Measurements from ENCODE around the gene ASTN2. TPM values are rescaled to one million over a fixed set of nuclear protein-coding genes. Genes with fewer than 3 reads are reported as not detected.

The ASTN2 gene
- total RNA-seq, 2 experiments from 2014 or later = 1.7 to 4.2 TPM

DNA sequence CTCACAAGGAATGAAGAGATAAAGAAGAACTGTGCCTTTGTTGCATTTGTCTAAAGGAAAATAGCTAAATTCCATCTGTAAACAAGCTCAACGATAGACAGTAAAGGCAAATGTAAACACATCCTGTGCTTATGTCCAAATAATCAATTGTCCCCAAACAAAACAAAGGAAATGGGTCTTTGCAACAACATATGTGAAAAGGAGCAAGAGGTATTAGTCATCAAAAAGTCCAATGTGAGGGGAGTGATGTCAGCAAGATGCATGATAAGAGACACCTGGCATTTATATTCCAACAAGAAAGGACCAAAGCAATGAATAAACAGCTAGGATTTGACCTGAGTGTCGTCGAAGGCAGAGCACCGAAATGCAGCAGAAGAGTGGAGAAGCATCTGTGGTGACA lies 209.1 kb downstream of the ASTN2 start:
- DNase-seq (ENCODE audit: low spot score) = no peak
- no peaks in the 10 kb centered on the region for H3K9me3 ChIP-seq (ENCODE audit: low read length)
- H2AFZ ChIP-seq (ENCODE audit: low read length) = no peak overlapping the region
- CTCF ChIA-PET (ENCODE audit: unreplicated experiment) = interaction anchor here (0.6 kb wide), 1 partner anchor 1553 kb away, joined by 3 read pairs; no protein-coding TSS in a partner anchor
- no peak overlapping the region for H3K4me2 ChIP-seq (ENCODE audit: low read length)
- no peak overlapping the region for H3K4me3 ChIP-seq (ENCODE audit: low read depth, low read length, poor library complexity, severe bottlenecking)
- no peaks in the 10 kb centered on the region for H4K20me1 ChIP-seq (ENCODE audit: insufficient read depth, low read length)
- no peak overlapping the region for H3K27ac ChIP-seq (ENCODE audit: low read depth, low read length, poor library complexity, severe bottlenecking)
- POLR2A ChIA-PET = no interaction called here
- no TSS peak for BruUV-seq (replicated peaks)
- intact Hi-C loops (cut with micrococcal nuclease; ENCODE audit: unreplicated experiment) = no loop called here
- no peaks in the 10 kb centered on the region for H3K9me2 ChIP-seq (ENCODE audit: insufficient read depth, low read length)
- H3K4me1 ChIP-seq (ENCODE audit: insufficient read depth, low read length, poor library complexity, severe bottlenecking) = no peaks in the 10 kb centered on the region
- no peaks in the 10 kb centered on the region for H3K79me2 ChIP-seq (ENCODE audit: insufficient read depth, low read depth, low read length)
- no peaks in the 10 kb centered on the region for H3K36me3 ChIP-seq (ENCODE audit: insufficient read depth, low read length)
- TF ChIP-seq, protein P1, sequence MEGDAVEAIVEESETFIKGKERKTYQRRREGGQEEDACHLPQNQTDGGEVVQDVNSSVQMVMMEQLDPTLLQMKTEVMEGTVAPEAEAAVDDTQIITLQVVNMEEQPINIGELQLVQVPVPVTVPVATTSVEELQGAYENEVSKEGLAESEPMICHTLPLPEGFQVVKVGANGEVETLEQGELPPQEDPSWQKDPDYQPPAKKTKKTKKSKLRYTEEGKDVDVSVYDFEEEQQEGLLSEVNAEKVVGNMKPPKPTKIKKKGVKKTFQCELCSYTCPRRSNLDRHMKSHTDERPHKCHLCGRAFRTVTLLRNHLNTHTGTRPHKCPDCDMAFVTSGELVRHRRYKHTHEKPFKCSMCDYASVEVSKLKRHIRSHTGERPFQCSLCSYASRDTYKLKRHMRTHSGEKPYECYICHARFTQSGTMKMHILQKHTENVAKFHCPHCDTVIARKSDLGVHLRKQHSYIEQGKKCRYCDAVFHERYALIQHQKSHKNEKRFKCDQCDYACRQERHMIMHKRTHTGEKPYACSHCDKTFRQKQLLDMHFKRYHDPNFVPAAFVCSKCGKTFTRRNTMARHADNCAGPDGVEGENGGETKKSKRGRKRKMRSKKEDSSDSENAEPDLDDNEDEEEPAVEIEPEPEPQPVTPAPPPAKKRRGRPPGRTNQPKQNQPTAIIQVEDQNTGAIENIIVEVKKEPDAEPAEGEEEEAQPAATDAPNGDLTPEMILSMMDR (conservative IDR thresholded peaks at IDR 0.05; ENCODE audit: low read length) = no peak
- no peak for TF ChIP-seq EZH2phosphoT487 (IDR thresholded peaks at IDR 0.05; ENCODE audit: borderline replicate concordance, low read depth, low read length)

DNA sequence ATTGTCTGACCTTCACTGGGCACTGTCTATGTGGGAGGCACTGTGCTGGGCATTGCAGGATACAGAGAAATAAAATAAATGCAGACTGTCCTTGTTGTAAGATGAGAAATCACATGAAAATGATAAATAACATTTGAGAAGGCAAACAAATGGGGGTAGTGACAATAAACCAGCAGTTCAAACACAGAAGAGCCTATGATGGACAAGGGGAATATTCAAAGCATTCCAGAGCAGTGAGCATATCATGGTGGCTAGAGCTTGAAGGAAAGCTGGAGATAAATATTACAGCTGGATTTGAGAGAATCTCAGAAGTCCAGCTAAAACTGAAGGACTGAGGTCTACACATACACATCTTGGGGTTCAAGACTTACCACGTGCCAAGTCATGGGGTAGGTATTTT lies 209.9 kb downstream of the ASTN2 start:
- DNase-seq (ENCODE audit: low spot score) = no peak
- no peaks in the 10 kb centered on the region for H3K9me3 ChIP-seq (ENCODE audit: low read length)
- no peaks in the 10 kb centered on the region for H3K9me2 ChIP-seq (ENCODE audit: insufficient read depth, low read length)
- no peak overlapping the region for H3K4me2 ChIP-seq (ENCODE audit: low read length)
- CTCF ChIA-PET (ENCODE audit: unreplicated experiment) = no interaction called here
- no peaks in the 10 kb centered on the region for H4K20me1 ChIP-seq (ENCODE audit: insufficient read depth, low read length)
- intact Hi-C loops (cut with micrococcal nuclease; ENCODE audit: unreplicated experiment) = no loop called here
- no peak overlapping the region for H2AFZ ChIP-seq (ENCODE audit: low read length)
- H3K79me2 ChIP-seq (ENCODE audit: insufficient read depth, low read depth, low read length) = no peaks in the 10 kb centered on the region
- POLR2A ChIA-PET = no interaction called here
- no peaks in the 10 kb centered on the region for H3K4me1 ChIP-seq (ENCODE audit: insufficient read depth, low read length, poor library complexity, severe bottlenecking)
- H3K36me3 ChIP-seq (ENCODE audit: insufficient read depth, low read length) = no peaks in the 10 kb centered on the region
- no peak overlapping the region for H3K4me3 ChIP-seq (ENCODE audit: low read depth, low read length, poor library complexity, severe bottlenecking)
- BruUV-seq (replicated peaks) = no TSS peak
- TF ChIP-seq EZH2phosphoT487 (IDR thresholded peaks at IDR 0.05; ENCODE audit: borderline replicate concordance, low read depth, low read length) = no peak
- TF ChIP-seq, protein P1 (conservative IDR thresholded peaks at IDR 0.05; ENCODE audit: low read length) = no peak
- no peak overlapping the region for H3K27ac ChIP-seq (ENCODE audit: low read depth, low read length, poor library complexity, severe bottlenecking)

DNA sequence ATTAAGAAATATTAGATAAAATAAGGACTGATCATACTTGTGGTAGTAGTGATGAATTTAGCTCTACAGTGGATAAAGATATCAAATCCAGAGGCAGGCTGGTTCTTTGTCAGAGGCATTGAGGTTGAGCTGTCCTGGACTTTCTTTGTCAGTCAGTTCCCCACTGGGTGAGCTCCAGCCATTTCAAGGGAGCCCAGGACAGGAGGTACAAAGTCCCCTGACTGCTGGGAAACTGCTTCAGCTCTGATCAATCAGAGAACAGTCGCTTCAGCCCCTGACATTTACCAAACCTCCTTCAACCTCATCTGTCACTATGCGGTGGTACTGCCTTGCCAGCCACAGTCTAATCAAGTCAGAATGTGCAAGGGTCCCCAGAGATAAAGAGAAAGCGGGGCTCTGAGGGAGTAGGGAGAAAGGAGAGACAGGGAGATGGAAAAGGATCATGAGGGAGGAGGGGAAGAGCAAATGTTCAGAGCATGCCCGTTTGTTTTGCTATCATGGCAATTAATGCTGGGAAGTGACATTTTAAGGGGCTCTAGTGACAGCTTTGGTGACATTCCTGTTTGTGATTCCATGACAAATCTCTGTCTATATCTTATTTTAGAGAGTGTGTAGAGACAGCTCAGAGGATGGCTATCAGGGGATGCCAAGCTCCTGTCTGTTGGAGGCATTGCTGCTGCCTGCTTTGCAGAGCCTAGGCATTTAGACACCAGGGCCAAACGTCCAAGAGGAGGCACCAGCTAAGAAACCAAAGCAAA lies 223.2 kb downstream of the ASTN2 start:
- no peaks in the 10 kb centered on the region for H3K79me2 ChIP-seq (ENCODE audit: insufficient read depth, low read depth, low read length)
- H3K9me2 ChIP-seq (ENCODE audit: insufficient read depth, low read length) = no peaks in the 10 kb centered on the region
- H3K36me3 ChIP-seq (ENCODE audit: insufficient read depth, low read length) = no peaks in the 10 kb centered on the region
- intact Hi-C loops (cut with micrococcal nuclease; ENCODE audit: unreplicated experiment) = no loop called here
- H3K4me2 ChIP-seq (ENCODE audit: low read length) = no peak overlapping the region
- ChIA-PET POLR2A (no interaction called here), CTCF (ENCODE audit: unreplicated experiment) (no interaction called here)
- no peak overlapping the region for H2AFZ ChIP-seq (ENCODE audit: low read length)
- H4K20me1 ChIP-seq (ENCODE audit: insufficient read depth, low read length) = no peaks in the 10 kb centered on the region
- no peak for DNase-seq (ENCODE audit: low spot score)
- no peaks in the 10 kb centered on the region for H3K9me3 ChIP-seq (ENCODE audit: low read length)
- TF ChIP-seq, protein P1 (conservative IDR thresholded peaks at IDR 0.05; ENCODE audit: low read length) = no peak
- TF ChIP-seq EZH2phosphoT487 (IDR thresholded peaks at IDR 0.05; ENCODE audit: borderline replicate concordance, low read depth, low read length) = no peak
- H3K4me3 ChIP-seq (ENCODE audit: low read depth, low read length, poor library complexity, severe bottlenecking) = no peak overlapping the region
- no peaks in the 10 kb centered on the region for H3K4me1 ChIP-seq (ENCODE audit: insufficient read depth, low read length, poor library complexity, severe bottlenecking)
- BruUV-seq (replicated peaks) = no TSS peak
- no peak overlapping the region for H3K27ac ChIP-seq (ENCODE audit: low read depth, low read length, poor library complexity, severe bottlenecking)
